GM12891 (cell line): ENCODE results near the gene PPP1R14D.

ENCODE experiments used
- PAX5 ChIP-seq: IDR thresholded peaks from 2 replicates; pipeline ENCODE4 v1.6.1; 2011; ENCODE audit warnings: low read length, moderate library complexity, mild to moderate bottlenecking; ENCODE audit not compliant: insufficient read depth, severe bottlenecking
- POLR2A ChIP-seq: IDR thresholded peaks from 2 replicates; pipeline ENCODE4 v1.6.1; 2011; ENCODE audit warnings: low read depth, low read length, control low read depth
- POLR2AphosphoS5 ChIP-seq: IDR thresholded peaks from 2 replicates; pipeline ENCODE4 v1.6.1; 2011; ENCODE audit warnings: low read depth, low read length, control low read depth
- POU2F2 ChIP-seq: IDR thresholded peaks from 2 replicates; pipeline ENCODE4 v1.6.1; 2011; ENCODE audit warnings: low read depth, mild to moderate bottlenecking, control low read depth, low read length, moderate library complexity
- SPI1 ChIP-seq: IDR thresholded peaks from 2 replicates; pipeline ENCODE4 v1.6.1; 2011; ENCODE audit warnings: low read depth, low read length, control low read depth
- TAF1 ChIP-seq: IDR thresholded peaks from 2 replicates; pipeline ENCODE4 v1.6.1; 2011; ENCODE audit warnings: low read depth, low read length, control low read depth

DNA sequence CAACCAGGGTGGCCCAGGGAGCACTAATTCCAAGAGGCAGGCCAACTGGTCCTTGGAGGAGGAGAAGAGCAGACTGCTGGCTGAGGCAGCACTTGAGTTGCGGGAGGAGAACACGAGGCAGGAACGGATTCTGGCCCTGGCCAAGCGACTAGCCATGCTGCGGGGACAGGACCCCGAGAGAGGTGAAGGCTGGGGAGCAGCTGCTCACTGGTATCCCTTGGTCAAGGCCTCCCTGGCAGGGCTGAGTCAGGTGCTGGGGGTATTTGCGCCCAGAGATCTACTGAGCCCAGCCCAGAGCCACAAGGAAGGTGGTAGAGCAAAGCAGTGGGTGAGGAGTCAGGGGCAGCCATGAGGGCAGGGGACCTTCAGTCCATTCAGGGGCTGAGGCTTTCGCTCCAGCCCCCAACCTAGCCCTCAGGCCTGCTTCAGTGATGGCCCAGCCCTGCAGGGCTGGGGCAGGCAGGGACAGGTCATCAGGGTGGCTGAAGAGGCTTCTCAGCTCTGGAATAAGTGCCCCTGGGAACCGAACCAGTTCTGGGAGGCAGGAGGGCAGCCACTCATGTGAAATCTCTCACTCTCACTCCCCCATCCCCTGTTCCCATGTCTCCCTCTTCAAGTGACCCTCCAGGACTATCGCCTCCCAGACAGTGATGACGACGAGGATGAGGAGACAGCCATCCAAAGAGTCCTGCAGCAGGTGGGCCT lies 15.6 kb downstream of the PPP1R14D start:
- TF ChIP-seq POLR2AphosphoS5 (no peak), TAF1 (no peak), POLR2A (no peak), SPI1 (no peak), PAX5 (no peak), POU2F2 (no peak)
